ENCODE data around the gene TRNT1.

- no peak for TF ChIP-seq POLR2AphosphoS5 (IDR thresholded peaks at IDR 0.05; ENCODE audit: low read depth, low read length)
- TF ChIP-seq REST (IDR thresholded peaks at IDR 0.05; ENCODE audit: insufficient read depth in 1 of 2, low read depth in 2 of 2, low read length in 2 of 2), result no peak
- no peak for TF ChIP-seq TAF1 (IDR thresholded peaks at IDR 0.05; ENCODE audit: borderline replicate concordance, insufficient read depth, low read length)
- TF ChIP-seq FOXP2 (optimal IDR thresholded peaks at IDR 0.05; ENCODE audit: borderline replicate concordance, extremely low read depth, extremely low read length, insufficient read depth), result no peak
- no peak for TF ChIP-seq SIN3A (IDR thresholded peaks at IDR 0.05; ENCODE audit: borderline replicate concordance, insufficient read depth, low read length)
Observed at GRCh38 chr3:3180456-3180855, 53.7 kb downstream of the TRNT1 start.
